Prostate gland (tissue), 2 donors: ENCODE data around the gene NGFR.

ENCODE experiments used
- CTCF ChIP-seq, 4 experiments: fragments of 200-600 bp in 2 of 4; fragments of 450-650 bp in 2 of 4; sonication (generic) in 2 of 4; IDR thresholded peaks; 1 replicate in 3 of 4; 2 replicates in 1 of 4; pipeline ENCODE4 v1.5.1; 2016 to 2019; ENCODE audit warnings: antibody characterized with exemption in 4 of 4, mild to moderate bottlenecking in 2 of 4, moderate library complexity in 2 of 4
- POLR2A ChIP-seq: fragments of 450-650 bp; IDR thresholded peaks from one replicate; pipeline ENCODE4 v1.6.1; 2016; ENCODE audit warnings: antibody characterized with exemption, mild to moderate bottlenecking
- POLR2AphosphoS5 ChIP-seq: sonication (generic); formaldehyde crosslinking; IDR thresholded peaks from one replicate; pipeline ENCODE4 v1.6.1; 2017; ENCODE audit warnings: antibody characterized with exemption

GRCh38 chr17:49460401-49460800 is 34.7 kb upstream of the NGFR start:
- TF ChIP-seq CTCF (IDR thresholded peaks at IDR 0.05) (no peak), POLR2A (no peak), POLR2AphosphoS5 (no peak)
